Measurements from ENCODE around the gene CATSPER4. TPM values are rescaled to one million over a fixed set of nuclear protein-coding genes. Genes with fewer than 3 reads are reported as not detected.

CATSPER4 gene
- total and polyA plus RNA-seq, 2 of the 8 experiments (the other 6 are each of a cell fraction or from before 2014, with no cell fraction given), result 0.65 to 0.83 TPM

GRCh38 chr1:26158908-26159742 lies 31.3 kb upstream of the CATSPER4 start, which contains the start of gene FAM110D (continued):
- no peak for TF ChIP-seq E2F6 (IDR thresholded peaks at IDR 0.05)
- no peak for TF ChIP-seq POU5F1 (IDR thresholded peaks at IDR 0.05; ENCODE audit: low read depth, low read length)
- no peak for TF ChIP-seq SP4 (IDR thresholded peaks at IDR 0.05; ENCODE audit: low read length)
- TF ChIP-seq RNF2 (IDR thresholded peaks at IDR 0.05; ENCODE audit: borderline replicate concordance, low read depth, low read length, missing control alignments, poor library complexity, severe bottlenecking), result no peak
- TF ChIP-seq TCF12 (IDR thresholded peaks at IDR 0.05; ENCODE audit: low read depth, low read length), result no peak
- TF ChIP-seq SP2 (IDR thresholded peaks at IDR 0.05; ENCODE audit: low read length), result no peak
- no peak for TF ChIP-seq SIX5 (IDR thresholded peaks at IDR 0.05; ENCODE audit: low read depth, low read length)
- no peak for TF ChIP-seq KDM1A (IDR thresholded peaks at IDR 0.05; ENCODE audit: borderline replicate concordance, low read length)

Measured in H1 (cell line).